ENCODE measurements around the gene MAPK12.

MAPK12 gene

GRCh38 chr22:50261615-50262459 lies at the start of gene MAPK12:
TSS of gene MAPK12 (minus strand) at chr22:50261683. CDS start at chr22:50261509, 174 bp downstream.
- DNase-seq, result peak; percentile 49

- no peak for DNase-seq
Observed at GRCh38 chr22:50310949-50311444, 49.5 kb upstream of the MAPK12 start.

- no peak for DNase-seq
Observed at GRCh38 chr22:50310031-50310722, 48.7 kb upstream of the MAPK12 start.

- no peak for DNase-seq
Observed at GRCh38 chr22:50309601-50309991, 48.1 kb upstream of the MAPK12 start.

- DNase-seq, result no peak
Observed at GRCh38 chr22:50308986-50309600, 47.6 kb upstream of the MAPK12 start.

- DNase-seq, result peak; percentile 30
Observed at GRCh38 chr22:50308597-50308935, 47.1 kb upstream of the MAPK12 start.

GRCh38 chr22:50307890-50308596 lies 46.6 kb upstream of the MAPK12 start:
- DNase-seq, result no peak

- DNase-seq, result peak; percentile 74
Observed at GRCh38 chr22:50306753-50307749, 45.6 kb upstream of the MAPK12 start, which contains the start of gene PLXNB2. TSS of gene PLXNB2 (minus strand) at chr22:50307646. CDS start at chr22:50290584, 17,062 bp downstream.

GRCh38 chr22:50305923-50306566 lies 44.6 kb upstream of the MAPK12 start:
- DNase-seq, result no peak

GRCh38 chr22:50305393-50305922 lies 44.0 kb upstream of the MAPK12 start:
- DNase-seq, result no peak

GRCh38 chr22:50304528-50305392 lies 43.3 kb upstream of the MAPK12 start:
- no peak for DNase-seq

- peak; percentile 9 for DNase-seq
Observed at GRCh38 chr22:50303848-50304527, 42.5 kb upstream of the MAPK12 start.

- no peak for DNase-seq
Observed at GRCh38 chr22:50303515-50303847, 42.0 kb upstream of the MAPK12 start.

GRCh38 chr22:50302564-50302963 lies 41.1 kb upstream of the MAPK12 start:
- no peak for DNase-seq

- DNase-seq, result no peak
Observed at GRCh38 chr22:50302041-50302541, 40.6 kb upstream of the MAPK12 start.

- DNase-seq, result no peak
Observed at GRCh38 chr22:50301581-50301991, 40.1 kb upstream of the MAPK12 start.

- no peak for DNase-seq
Observed at GRCh38 chr22:50300620-50301257, 39.3 kb upstream of the MAPK12 start.

Measured in OCI-M1 (cell line).